Fibroblast of mammary gland (primary cell): ENCODE measurements around the gene ASXL1.

Experiments
- DNase-seq: peaks from one replicate; pipeline ENCODE4 v3.0.0-alpha.2; 2010; ENCODE audit warnings: low read depth
- H3K4me3 ChIP-seq: 2 replicates; pipeline ENCODE4 v1.5.1; 2011; ENCODE audit warnings: low read depth, mild to moderate bottlenecking, low read length, moderate library complexity; ENCODE audit not compliant: control insufficient read depth
- CTCF ChIP-seq: conservative IDR thresholded peaks from 2 replicates; pipeline ENCODE4 v1.5.1; 2011; ENCODE audit warnings: low read depth, low read length, inconsistent platforms; ENCODE audit not compliant: control insufficient read depth, insufficient read depth

The ASXL1 gene

GRCh38 chr20:32485770-32486478 is 127.8 kb downstream of the ASXL1 start:
- DNase-seq, result no peak
- no peak overlapping the region for H3K4me3 ChIP-seq
- TF ChIP-seq CTCF, result no peak

- no peak for TF ChIP-seq CTCF
- no peak for DNase-seq
- H3K4me3 ChIP-seq, result no peak overlapping the region
Measured at GRCh38 chr20:32487381-32487780, 129.2 kb downstream of the ASXL1 start.

- no peak overlapping the region for H3K4me3 ChIP-seq
- no peak for DNase-seq
- no peak for TF ChIP-seq CTCF
Measured at GRCh38 chr20:32488066-32488838, 130.1 kb downstream of the ASXL1 start.
